SIG-M5 (cell line): ENCODE data around the gene UFC1.
"Not testable (repeated sequence)": the region's sequence is repeated elsewhere in the genome, so short reads cannot be mapped to it uniquely, and the experiment has no call there.

Source experiments
- DNase-seq: peaks from one replicate; lab custom pipeline; 2025; lab: John Stamatoyannopoulos, UW

The UFC1 gene

GRCh38 chr1:161153682-161154337 is at the start of gene UFC1:
Gene UFC1 (plus strand): TSS chr1:161153978. CDS start chr1:161153998, 20 bp downstream.
- DNase-seq: peak; percentile 63

- DNase-seq: no peak
Observed at GRCh38 chr1:161106431-161106830, 47.3 kb upstream of the UFC1 start.

- no peak for DNase-seq
Observed at GRCh38 chr1:161111117-161111516, 42.7 kb upstream of the UFC1 start.

DNA sequence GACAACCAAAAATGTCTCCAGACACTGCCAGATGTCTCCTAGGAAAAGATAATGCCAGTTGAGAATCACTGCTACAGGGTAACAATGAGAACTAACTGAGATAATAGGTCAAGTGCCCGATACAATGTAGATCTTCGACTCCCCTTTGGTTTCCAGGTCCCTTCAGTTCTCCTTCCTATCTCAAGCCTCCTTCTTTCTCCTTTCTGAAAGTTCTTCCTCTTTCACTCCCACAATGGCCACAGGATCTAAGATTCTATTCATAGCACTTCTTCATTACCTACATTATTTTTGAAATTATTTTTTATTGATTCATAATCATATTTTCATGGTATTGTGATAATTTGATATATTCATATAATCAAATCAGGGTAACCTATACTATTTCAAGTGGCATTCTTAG is 42.3 kb upstream of the UFC1 start:
- no peak for DNase-seq

- no peak for DNase-seq
Observed at GRCh38 chr1:161113915-161114314, 39.9 kb upstream of the UFC1 start.

- DNase-seq: no peak
Observed at GRCh38 chr1:161114556-161114955, 39.2 kb upstream of the UFC1 start.

DNA sequence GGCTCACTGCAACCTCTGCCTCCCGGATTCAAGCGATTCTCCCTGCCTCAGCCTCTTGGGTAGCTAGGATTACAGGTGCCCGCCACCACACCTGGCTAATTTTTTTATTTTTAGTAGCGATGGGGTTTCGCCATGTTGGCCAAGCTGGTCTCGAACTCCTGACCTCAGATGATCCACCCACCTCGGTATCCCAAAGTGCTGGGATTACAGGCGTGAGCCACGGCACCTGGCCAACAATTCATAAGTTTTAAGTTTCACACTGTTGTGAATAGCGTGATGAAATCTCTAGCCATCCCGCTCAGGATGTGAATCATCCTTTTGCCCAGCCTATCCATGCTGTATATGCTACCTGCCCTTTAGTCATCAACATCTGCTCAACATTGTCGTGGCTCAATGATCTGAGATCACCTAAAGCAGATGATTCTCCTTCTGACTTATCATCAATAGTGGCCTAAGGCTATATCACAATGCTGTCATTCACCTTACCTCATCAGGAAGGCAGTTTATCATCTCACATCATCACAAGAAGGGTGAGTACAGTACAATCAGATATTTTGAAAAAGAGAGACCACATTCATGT is 38.6 kb upstream of the UFC1 start:
- DNase-seq: peak; percentile 66

DNA sequence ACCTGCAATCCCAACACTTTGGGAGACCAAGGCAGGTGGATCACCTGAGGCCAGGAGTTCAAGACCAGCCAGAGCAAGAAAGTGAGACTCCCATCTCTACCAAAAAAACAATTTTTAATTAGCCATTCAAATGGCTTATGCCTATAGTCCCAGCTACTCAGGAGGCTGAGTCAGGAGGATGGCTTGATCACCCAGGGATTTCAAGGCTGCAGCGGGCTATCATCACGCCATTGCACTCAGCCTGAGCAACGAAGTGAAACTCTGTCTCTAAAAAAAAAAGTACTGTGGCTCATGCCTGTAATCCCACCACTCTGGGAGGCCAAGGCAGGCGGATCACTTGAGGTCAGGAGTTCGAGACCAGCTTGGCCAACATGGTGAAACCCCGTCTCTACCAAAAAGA is 37.8 kb upstream of the UFC1 start:
- DNase-seq: not testable (repeated sequence)

DNA sequence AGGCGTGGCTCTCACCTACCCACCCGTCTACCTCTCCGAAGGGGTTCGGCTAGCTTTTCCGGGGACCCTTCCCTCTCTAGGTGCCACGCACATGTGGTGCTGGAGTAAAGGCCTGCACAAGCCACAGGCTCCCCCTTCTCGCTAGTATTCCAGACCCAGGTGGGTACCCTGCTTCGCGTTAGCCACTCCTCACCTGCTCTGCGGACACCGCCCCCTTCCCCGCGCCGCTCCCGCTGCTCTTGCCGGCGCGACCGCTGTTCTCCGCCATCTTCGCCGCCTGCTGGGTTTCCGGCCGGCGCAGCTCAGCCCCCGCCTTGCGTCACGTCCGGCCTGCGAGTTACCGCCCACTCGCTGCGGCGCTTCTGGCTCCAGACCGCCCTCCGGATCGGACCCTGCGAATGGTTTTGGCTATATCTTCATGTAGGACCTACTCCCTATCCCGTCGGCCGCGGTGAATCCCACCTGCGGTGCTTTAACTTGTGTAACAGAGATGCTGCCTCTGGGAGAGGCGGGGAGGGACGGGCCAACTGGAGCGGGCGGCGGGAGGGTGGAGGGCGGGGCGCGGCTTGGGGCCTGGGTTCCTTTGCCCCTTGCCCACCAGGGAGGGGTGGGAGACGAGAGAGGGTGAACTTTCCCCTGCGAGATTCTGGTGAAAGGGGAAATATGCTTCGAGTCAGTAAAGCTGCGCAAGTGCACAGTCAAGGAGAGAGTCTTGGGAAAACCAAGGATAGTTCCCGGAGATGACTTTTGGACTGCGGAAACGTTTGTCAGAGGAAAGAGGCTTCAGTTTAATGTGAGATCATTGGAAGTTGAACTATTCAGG is 35.8 kb upstream of the UFC1 start, which contains the start of the genes NIT1 and PFDN2:
TSS of gene NIT1 (plus strand) at position 347 of the 823 bp plus-strand sequence. CDS start at position 419, 72 bp downstream.
TSS of gene PFDN2 (minus strand) at position 279 of the 823 bp plus-strand sequence. CDS start at position 268, 11 bp downstream.
- no peak for DNase-seq

DNA sequence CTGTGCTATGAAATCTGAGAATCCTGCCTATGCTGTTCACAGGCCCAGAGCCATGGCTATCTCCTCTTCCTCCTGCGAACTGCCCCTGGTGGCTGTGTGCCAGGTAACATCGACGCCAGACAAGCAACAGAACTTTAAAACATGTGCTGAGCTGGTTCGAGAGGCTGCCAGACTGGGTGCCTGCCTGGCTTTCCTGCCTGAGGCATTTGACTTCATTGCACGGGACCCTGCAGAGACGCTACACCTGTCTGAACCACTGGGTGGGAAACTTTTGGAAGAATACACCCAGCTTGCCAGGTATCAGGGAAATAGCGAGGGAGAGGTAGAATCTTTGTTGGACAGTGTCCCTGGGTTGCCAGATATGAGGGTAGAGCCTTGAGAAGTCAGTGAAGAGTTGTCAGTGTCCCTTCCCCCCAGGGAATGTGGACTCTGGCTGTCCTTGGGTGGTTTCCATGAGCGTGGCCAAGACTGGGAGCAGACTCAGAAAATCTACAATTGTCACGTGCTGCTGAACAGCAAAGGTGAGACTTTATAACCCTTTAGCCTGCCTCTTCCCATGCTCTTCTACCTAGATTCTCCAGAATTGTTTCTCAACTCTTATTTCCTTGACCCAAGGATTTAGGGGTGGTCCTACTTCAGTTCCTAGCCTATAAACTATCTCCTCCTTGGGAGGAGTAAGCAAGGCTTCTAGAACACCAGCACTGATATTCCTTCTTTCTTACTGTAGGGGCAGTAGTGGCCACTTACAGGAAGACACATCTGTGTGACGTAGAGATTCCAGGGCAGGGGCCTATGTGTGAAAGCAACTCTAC is 34.5 kb upstream of the UFC1 start:
- peak; percentile 74 for DNase-seq

- DNase-seq: no peak
Observed at GRCh38 chr1:161121042-161121650, 32.6 kb upstream of the UFC1 start.

GRCh38 chr1:161121834-161122233 is 31.9 kb upstream of the UFC1 start:
- DNase-seq: no peak

- DNase-seq: no peak
Observed at GRCh38 chr1:161122967-161123366, 30.8 kb upstream of the UFC1 start.

GRCh38 chr1:161127649-161128048 is 26.1 kb upstream of the UFC1 start:
- no peak for DNase-seq

DNA sequence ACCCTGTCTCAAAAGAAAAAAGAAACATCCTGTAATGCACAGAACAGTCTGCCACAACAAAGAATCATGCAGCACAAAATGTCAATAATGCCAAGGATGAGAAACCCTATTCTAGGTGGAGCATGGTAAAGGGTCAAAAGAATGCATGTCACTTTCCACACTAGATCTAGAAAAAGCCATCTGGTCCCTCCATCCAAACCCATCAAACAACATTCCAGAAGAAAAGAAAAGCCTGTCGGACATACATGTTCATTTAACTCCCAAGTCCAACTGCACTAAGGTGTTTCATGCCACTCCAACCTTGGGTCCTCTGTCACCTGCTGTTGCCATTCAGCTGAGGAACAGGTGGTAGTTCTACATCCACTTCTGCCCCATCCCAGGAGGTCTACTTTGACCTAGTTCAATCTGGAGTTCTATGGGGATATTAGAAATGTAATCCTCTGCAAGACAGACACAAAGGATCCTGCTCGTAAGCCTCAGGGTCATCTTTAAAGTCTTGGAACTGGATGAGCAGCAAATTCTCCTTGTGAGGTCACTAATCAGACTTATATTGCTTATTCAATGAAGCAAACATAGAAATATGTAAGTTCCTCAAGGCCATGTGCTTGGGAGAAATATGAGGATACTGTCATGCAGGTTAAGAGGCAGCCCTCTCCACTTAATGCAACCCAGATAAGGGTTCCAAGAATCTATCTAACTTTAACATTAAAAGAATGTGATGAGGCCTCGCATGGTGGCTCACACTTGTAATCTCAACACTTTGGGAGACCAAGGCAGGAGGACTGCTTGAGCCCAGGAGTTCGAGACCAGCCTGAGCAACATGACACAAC is 25.0 kb upstream of the UFC1 start:
- no peak for DNase-seq

DNA sequence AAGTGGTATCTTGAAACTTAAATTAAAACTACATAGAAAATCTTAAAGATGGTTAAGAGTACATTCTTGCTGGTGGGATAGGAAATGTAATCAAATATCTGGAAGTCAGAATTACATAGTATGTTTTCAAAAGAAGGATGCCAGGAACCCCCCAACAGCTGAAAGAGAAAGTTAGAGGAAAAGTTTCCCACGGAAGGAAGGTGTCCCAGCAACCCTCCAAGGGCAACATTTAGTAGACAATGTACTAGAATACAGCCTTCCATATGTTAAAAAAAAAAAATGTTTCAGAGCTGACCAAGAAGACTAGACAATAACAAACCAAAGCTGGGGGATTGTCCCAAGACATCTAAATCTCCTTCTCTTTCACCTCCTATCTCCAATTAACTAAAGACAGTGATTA is 23.5 kb upstream of the UFC1 start:
- DNase-seq: no peak

DNA sequence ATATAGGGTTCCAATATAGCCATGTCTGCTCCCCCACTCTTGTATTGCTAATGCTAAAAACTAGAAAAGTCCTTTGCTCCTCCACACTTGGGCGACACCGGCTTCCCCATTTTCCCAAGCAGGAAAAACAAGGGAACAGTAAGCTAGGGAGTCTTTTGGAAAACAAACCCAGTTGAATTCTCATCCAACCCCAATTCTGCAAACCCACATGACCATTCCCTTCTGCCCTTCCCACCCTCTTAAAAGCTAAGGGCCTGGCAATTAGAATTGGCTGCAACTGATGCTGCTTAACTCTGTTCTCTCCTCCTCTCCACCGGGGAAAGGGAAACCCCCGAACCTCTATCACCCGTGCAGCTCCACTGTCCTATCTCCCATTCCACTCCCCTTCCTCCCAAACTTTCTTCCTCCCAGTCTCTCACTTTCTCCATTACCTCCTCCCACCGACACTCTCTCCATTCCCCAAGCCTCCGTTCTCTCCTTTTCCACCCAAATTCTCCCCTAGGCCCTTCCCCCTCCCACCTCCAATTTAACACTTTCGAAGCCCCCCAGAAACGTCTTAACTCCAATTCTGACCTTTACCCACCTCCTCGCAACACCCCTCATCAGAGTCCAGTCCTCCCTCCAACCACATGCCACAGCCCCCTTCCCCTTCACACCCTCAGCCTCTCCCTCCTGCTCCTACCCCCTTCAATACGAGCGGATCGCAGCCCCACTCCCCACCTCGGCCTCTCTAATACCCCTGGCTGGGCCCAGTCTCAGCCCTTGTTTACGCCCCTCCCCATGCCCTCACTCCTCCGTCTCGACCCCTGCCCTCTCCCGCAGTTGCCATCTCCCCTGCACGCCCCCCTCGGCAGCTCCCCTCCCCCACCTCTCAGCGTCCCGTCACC is 22.0 kb upstream of the UFC1 start:
- DNase-seq: no peak

DNA sequence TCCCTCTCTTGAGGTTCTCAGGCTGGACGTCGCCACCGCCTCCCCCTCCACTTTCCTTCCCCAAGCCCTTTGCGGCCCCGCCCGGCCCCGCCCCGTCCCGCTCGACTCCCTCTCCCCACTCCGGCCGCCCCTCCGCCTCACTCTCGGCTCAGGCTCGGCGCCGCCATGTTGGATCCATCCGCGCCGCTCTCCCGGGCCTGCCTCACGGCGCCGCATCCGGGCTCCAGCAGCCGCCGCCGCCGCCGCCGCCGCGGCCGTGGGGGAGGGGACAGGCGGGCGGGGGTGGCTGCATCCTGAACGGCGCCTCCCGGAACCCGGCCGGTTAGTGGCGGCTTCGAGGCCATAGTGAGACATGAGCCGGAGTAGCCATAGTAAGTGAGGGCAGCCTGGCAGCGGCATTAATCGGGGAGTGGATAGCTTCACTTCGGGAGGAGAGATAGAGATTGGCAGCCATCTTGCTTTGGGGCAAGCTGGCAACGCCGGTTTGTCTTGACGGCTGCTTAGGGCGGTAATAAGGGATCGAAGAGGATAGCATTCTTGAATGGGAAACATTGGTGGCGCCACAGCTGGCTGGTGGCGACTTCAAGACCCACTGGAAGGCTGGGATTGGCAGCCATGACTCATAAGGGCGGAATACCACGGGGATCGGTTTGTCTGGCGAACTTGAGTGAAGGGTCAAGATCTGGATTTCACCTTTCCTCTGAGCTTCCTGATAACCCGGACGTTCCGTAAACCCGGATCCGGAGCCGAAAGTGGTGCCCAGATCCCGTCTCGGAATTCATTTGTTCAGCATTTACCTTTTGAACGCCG is 21.2 kb upstream of the UFC1 start, which contains the start of gene DEDD:
TSS of gene DEDD (minus strand) at position 258 of the 810 bp plus-strand sequence. CDS start 8,205 bp downstream, outside the sequence.
- DNase-seq: peak; percentile 100
